GM12892 (cell line): ENCODE measurements around the gene VWA8.

ENCODE experiments used
- POLR2AphosphoS5 ChIP-seq: IDR thresholded peaks from 2 replicates; pipeline ENCODE4 v1.6.1; 2011; ENCODE audit warnings: low read depth, low read length, control low read depth
- TAF1 ChIP-seq: IDR thresholded peaks from 2 replicates; pipeline ENCODE4 v1.6.1; 2011; ENCODE audit warnings: low read depth, mild to moderate bottlenecking, control low read depth, low read length, borderline replicate concordance

DNA sequence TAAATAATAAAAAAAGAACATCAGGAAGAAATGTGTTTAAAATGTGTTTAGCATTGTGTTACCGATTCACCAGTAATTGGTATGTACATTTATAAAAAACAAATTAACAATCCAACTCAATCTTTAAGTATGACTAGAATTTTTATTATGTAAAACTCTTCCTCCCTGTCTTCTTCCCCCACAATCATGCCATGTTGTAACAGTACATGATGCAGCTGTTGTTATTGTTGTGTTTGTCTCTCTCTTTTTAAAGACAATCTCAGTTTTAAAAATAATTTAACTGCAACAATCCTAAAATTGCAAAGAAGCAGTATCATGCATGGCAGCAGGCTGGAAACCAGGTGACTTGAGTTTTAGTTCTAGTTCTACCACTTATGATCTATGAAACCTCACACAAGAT, 323.3 kb downstream of the VWA8 start:
- TF ChIP-seq POLR2AphosphoS5 (no peak), TAF1 (no peak)
